IPS-11a (cell line): ENCODE measurements around the gene IGFBP2.

Experiments
- H3K4me3 ChIP-seq: one replicate; pipeline ENCODE4 v1.5.1; 2013; ENCODE audit warnings: low read depth, low read length, control low read depth

The IGFBP2 gene

DNA sequence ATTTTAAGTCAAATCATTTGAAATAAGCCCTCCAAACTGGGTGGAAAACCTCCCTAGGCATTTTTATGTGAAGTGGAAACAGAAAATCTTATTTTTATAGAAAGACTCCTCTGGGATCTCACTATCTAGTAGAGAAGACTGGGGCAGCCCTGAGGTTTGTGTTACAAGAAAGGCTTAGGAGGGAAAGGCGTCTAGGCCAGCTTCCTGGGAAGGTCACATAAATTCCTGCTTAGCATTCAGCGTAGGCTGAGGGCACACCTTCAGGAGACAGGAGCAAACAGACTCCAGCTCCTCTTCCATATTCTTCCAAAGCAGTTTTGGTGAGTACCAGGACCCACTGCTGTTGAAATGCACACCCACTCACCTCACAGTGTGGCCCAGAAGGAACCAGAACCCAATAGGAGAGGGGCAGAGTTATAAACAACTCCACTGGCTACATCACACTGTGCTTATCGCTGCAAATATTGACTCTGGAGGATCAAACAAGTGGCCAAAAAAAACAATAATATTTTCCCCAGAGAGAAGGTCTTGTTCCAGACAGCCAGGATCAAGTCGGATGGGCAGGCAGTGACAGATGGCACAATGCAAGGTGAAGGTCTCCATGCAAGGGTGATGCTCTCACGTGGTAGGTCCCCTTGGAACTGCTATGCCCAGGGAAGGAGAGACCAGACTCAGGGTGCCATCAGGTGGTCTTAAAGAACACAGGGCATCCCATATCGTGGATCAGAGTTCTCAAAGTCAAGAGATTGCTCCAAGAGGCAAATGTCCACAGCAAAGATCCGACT is 17.7 kb upstream of the IGFBP2 start:
- no peak overlapping the region for H3K4me3 ChIP-seq

DNA sequence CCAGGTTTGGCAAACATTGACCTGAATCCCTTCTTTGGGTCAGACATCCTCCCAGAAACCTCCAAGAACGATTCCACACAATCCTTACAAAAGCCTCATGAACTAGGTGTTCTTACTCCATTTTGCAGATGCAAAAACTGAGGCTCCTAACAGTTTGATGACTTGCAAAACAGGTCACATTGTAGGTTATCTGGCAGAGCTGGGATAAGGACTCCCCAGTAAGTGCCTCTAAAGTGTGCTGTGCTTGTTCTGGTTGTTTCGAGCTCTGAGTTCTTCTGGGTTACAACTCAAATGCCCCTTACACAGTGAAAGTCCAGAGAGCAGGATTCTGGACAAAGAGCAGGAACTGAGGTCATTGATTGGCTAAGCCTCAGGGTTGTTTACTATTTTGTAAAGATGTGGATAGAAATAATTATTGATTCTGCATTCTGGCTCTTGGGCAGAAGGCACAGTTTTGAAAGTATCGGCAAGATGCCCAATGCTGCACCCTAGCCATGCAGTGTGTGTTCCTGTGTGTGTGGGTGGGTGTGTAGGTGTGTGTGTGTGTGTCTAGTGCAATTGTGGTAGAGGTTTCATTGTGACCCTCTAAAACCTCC is 17.0 kb upstream of the IGFBP2 start:
- no peak overlapping the region for H3K4me3 ChIP-seq

DNA sequence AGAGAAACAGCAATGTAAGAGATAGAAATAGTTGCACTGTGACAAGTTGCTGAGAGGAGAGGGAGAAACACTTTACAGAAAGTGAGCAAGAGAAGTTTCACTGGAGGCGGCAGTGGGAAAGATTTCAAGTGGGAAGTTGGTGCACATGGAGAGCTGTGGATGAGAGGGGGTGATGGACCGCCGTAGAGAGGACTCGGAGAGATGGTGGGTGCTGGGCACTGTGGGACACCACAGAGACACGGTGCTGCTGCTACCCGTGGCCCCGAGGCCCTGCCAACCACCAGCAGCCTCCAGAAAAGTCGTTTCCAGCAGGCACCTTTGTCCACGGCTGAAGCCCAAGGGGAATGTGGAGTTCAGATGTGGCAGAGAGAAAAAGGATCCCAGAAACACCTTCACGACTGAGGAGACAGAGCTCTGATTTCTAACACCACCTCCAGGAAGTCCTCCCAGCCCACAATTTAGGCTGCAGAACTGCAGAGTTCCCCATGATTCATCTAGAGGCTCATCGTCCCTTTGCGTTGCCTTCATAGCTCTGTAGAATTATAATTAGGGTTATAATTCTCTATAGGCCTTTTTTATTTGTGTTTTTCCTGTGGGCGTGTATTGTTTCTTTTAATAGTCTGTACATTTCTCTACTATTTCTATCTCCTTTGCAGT is 15.9 kb upstream of the IGFBP2 start:
- H3K4me3 ChIP-seq: no peak overlapping the region

DNA sequence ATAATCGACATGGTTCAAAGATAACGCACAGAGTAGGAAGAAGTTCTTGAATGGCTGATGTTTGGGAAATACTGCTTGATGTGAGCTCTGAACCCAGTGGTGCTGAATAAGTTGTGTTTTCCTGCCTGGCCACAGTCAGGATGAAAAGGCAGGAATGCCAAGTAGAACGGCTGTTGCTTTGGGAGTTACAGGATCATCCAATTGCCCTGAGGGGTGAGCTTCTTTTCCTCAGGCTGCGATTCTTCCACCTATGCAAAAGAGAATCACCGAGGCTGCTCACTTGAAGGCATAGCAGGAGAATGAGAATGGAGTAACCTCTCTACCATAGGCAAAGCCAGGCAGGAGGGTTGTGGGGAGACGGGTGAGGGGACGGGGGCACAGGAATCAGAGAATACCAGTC is 14.4 kb upstream of the IGFBP2 start:
- no peak overlapping the region for H3K4me3 ChIP-seq

DNA sequence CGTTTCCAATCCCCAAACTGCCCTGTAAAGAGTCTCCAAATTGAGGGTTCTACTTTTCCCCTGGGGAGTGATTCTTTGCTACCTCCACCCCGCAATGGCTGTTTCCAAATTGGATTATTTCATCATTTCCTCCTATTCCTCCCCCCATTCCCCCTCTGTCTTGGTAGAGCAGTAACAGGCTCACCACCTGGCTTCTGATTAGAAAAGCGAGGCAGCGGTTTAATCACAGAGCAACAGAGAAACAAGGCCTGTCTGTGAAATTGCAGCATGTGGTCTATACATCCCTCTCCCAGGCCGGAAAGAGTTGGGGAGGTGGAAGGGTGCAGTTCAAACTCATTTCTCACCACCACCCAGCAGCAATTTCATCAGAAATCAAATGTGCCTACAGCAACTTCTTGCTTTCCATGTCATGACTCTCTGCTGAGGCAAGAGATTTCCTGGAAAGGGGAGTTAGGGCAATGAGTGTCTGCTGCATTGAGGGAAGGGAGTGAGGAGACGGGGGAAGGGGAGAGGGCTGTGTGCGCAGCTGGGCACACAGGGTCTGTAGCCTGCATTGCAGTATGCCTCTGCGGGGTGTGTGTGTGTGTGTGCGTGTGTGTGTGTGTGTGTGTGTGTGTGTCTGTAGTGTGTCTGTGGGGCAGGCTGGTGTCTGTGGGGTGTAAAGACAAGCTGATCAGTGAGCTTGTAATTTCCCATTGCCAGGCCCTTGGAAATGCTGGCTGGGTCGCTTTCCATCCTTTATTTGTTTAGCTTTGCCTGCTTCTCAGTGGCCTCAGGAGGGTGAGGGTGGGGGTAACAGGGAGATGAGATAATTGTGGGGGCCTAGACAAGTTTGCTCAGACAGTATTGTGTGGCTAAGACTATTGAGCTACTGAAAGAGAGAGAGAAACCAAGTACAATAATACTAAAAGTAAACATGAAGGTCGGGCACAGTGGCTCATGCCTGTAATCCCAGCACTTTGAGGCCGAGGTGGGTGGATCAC is 13.5 kb upstream of the IGFBP2 start:
- H3K4me3 ChIP-seq: no peak overlapping the region

DNA sequence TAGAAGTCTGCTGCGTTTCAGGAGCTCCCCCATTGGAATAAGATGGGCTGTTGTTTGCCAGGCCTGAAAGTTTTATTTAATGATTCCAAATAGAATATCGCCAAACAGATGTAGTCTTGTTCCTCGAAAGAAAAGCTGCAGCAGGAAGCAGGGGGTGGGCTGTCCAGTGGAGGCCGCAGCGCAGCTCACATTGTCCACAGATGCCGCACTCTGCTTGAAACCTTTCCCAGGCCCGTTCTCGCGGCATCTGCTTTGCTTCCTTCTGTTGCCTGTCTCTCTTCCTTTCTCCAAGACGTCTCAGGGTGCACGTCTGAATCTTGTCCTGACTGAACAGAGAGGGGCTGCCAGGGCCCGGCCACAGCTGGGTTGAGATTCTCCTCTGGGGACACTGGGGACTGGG is 12.4 kb upstream of the IGFBP2 start:
- no peak overlapping the region for H3K4me3 ChIP-seq

DNA sequence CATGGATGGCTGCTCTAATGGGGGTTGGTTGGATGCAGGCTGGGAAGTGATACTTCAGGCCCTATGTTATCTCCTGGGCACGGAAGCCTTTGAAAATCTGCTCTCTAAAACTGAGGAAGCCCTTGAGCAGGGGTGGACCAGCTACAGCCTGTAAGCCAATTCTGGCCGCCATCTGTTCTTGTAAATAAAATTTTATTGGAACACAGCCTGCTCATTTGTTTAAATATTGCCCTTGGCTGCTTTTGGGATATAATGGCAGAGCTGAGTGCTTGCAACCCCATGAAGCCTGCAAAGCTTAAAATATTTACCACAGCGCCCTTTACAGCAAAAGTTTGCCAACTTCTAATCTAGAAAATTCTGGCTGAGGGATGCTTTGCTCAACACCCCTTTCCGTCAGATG is 11.9 kb upstream of the IGFBP2 start:
- H3K4me3 ChIP-seq: no peak overlapping the region

DNA sequence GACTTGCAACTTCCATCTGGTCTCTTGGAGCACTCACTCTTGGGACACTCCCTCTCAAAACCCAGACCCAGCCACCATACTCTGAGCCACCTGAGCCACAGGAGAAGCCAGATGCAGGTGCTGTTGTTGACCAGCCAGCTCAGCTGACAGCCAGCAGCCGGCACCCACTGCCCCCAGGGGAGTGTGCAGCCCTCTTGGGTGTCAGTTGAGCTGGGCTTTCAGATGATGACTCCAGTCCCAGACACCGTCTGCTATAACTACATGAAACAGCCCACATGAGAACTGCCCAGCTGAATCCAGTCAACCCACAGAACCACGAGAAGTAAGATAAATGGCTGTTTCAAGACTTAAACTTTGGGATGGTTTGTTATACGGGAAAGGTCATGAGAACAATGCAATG is 10.7 kb upstream of the IGFBP2 start:
- H3K4me3 ChIP-seq: no peak overlapping the region

DNA sequence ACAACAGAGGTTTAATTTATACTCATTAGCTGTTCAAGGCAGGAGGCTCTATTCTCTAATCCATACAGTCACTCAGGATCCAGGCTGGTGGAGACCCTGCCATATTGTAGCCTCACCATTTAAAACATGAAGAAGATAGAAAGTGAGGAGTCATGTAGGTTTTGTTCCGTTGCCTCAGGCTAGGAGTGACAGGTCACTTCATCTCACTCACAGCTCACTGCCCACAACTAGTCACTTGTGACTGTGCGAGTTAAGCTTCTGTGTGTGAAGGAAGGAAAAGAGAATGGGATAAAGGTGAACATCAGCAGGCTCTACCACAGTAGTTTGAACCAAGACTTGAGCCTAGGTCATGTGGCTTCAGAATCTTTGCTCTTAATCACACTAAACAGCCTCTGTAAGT is 9.0 kb upstream of the IGFBP2 start:
- no peak overlapping the region for H3K4me3 ChIP-seq

DNA sequence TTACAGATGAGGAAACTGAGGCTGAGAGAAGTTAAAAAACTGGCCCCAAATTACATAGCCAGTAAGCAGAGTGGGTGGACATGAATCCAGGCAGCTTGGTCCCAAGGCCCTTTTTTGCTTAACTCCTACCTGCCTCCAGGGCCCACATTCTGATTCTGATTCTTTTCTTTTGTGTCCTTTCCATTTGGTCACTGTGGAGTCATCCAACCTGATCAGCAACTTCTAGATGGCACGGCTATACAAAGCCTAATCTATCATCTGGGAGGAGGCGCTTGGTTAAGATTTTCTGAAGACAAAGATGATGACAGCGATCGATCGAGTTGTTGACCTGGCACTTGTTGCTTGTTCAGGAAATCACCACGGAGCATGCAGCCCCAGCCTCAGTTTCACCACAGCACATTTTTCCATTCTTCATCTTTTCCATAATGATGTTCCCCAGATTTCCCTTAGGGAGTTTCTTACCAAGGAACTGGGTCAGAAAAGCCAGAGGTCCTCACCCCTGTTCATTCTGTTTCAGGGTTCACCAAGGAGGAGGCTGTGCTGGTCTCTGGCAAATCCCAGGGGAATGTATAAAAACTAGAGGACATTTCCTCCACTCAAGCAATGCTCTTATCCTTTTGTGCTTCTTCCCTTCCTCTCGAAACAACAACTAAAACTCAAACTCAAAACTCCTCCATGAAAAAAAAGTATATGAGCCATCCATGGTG is 6.9 kb upstream of the IGFBP2 start:
- no peak overlapping the region for H3K4me3 ChIP-seq

DNA sequence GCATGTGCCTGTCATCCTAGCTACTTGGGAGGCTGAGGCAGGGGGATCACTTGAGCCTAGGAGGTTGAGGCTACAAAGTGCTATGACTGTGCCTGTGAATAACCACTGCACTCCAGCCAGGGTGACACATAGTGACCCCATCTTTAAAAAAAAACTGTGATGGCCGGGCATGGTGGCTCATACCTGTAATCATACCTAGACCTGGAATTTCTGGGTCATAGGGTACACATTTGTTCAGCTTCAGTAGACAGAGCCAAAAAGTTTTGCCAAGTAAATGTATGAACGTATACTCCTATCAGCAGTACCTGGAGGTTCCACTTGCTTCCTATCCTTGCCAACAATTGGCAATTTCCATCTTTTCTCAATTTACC is 6.4 kb upstream of the IGFBP2 start:
- no peak overlapping the region for H3K4me3 ChIP-seq

DNA sequence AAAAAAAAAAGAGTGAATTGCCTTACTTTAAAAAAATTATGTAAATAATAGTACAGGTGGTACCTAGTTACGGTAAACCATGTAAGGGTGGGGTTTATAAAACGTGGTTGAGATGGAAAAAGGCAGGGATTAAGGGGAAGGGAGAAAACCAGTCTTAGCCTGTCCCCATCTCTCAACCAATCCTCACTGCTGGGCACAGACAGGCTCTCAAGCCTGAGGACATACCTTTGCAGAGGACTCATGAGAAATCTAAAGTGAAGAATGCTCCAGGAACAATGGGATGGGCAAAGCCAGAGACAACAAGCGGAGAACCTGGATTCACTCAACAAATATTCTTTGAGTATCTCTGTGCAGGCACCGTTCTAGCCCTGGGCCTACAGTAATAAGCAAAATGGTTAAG is 3.4 kb upstream of the IGFBP2 start:
- H3K4me3 ChIP-seq: no peak overlapping the region

DNA sequence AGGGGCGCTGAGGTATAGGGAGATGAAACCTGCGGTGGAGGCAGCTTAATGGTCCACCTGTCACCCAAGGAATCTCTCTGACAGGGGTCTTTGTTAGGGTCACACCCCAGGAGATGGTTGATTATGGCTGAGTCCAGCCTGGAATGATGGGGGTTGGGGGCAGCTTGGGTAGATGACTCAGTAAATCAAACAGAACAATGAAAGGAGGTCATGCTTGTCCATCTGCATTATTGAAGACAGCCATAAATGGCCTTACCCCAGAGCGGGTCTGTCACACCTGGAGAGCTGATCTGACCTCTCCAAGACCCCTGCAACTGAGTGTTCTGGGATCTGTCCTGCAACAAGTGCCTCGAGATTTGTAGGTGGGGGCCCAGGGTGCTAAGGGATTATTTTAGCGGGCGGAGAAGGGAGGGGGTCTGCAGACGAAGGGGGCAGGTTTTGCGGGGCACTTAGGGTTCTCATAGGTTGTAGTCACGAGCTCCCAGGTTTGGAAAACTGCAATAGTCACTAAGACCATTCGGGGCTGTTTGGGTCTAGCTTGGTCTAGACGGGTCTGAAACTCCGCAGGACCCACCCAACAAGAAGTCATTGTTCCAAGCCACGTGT is 771 bp upstream of the IGFBP2 start:
- peak overlapping the region; percentile 61 for H3K4me3 ChIP-seq

DNA sequence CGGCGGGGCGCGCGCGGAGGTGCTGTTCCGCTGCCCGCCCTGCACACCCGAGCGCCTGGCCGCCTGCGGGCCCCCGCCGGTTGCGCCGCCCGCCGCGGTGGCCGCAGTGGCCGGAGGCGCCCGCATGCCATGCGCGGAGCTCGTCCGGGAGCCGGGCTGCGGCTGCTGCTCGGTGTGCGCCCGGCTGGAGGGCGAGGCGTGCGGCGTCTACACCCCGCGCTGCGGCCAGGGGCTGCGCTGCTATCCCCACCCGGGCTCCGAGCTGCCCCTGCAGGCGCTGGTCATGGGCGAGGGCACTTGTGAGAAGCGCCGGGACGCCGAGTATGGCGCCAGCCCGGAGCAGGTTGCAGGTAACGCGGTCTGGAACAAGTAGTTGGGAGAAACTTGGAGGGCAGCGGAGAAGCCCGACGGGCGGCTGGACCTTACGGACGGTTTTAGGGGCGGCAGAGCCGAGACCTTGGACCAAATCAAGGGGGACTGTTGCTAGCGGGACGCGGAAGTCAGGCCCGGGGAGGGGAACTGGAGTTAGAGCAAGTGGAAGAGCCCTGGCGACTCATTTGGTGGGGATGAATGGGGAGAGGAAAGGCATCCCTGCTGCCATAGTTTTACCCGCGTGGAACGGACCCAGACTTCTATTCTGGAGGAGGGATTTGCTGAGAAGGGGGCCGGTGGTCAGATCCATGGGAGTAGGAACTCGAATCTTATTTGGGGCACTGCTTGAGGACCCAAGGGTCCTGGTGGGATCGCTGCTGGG is 573 bp downstream of the IGFBP2 start:
- peak overlapping the region; percentile 79 for H3K4me3 ChIP-seq

DNA sequence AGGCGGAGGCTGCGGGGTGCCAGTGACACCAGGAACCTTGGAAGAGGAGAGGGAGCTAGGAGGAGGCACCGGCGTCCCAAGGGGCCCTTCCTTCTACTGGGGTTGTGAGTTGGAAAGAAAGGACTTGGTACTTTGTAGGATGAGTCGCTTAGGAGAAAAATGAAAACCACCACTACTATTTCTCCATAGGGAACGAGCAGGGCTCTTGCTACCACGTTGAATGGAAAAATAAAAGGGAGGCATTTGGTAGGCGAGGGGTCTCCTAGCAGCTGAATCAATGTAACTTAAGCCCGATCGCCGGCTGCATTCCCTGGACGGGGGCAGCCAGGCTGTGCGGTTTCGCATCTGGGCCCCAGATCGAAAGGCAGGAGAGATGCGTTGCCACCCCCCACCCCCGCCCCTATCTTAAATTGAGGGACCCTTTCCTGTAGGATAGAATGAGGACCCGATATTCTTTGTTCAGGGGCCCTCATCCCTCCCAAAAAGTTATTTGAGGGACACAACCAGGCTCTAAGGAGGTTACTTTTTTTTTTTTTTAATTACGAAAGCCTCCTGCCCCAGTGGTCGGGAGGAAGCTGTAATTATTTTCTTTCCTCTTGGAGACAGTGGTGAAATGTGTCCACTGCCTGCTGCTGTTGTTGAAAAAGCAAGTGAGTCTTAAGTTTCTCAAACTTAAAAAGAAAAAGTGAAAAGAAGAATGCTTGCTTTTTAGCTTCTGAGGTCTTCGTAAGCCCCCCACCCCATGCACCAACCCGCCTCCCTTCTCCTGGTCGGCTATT is 1.3 kb downstream of the IGFBP2 start:
- peak overlapping the region; percentile 79 for H3K4me3 ChIP-seq

DNA sequence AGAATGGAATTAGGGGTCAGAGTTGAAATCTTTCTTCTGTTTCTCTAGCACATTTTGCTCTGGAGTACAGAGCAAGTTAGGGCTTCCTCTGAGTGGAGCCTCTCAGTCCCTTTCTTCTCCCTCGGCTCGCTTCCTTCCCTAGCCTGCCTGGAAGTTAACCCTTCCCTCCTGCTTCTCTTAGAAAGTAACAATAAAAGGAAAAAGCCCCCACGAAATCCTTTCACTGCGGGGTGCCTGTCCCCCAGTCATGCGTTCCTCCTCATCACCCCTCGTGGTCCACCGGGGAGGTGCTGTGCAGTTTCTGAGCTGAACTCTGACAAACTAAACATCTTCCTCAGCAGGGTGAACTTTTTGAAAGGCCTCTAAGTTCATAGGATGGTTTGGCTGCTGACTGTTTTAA is 2.0 kb downstream of the IGFBP2 start:
- H3K4me3 ChIP-seq: peak overlapping the region; percentile 79

DNA sequence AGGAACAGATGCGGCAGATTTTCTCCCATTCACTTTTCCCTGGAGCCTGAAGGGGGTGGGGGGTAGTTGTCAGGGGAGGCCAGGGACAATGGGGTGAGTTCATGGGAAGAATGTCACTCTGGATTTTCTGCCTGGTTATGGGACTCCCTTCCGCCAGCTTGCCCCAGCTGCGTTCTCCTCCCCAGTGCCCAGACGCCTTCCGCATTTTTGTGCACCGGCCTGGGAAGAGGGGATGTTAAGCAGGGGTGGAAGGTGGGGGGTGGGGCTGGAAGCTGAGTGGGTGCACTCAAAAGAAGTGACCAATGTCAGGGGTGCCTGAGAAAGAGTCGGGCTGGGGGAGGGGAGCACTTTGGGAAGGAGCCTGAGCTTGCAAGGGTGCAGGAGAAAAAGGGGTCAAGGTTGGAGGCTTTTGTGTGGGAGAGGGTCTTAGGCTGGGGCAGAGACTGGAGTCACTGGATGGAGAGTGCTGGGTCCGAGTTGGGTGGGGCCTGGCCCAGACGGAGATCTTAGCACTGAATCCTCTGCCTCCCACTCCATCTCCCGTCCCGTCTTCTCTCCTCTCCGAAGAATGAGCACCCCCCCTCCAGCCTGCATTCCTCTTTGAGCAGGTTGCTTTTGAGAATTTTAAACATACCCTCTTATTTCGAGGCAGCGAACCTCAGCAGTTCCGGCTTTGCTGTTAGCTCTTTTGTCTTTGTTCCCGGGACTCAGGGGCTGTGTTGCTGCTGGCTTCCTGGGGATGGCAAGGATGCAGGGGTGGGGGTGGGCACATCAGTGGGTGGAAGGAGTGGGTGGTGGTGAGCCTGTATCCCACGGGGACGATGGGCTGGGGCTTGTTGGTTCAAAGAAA is 2.7 kb downstream of the IGFBP2 start:
- peak overlapping the region; percentile 35 for H3K4me3 ChIP-seq
